Measurements from ENCODE around the gene FILIP1.
"Not testable (repeated sequence)": the region's sequence is repeated elsewhere in the genome, so short reads cannot be mapped to it uniquely, and the experiment has no call there.

The FILIP1 gene

DNA sequence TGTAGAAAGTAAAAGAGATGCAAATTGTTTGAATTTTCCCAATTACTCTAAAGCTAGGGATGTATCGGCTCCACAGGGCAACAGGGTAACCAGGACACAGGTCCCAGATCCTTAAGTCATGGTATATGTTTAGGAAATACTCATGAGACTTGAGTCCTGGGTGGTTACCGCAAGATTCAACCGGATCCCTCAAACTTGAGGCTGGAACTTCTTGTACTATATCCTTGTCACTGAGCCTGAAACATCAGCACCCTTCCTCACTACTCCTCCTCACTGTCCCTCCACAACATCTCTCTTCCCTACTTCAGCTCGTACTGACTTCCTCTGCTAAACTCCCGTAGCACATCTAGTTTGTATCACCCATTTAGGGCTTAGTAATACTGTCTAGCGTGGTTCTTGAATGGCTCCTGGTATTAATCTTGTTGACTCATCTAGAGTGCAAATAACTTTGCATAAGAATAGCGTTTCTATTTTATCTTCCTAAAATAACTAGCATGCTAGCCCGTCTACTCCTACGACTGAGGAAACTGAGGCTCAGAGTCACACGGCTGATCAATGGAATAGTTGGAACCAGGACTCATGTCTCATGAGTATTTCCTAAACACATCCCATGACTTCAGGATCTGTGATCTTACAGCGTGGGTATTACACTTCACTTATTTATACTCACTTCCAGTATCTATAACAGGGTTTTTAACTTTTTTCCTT lies 72.1 kb downstream of the FILIP1 start:
- no peak for DNase-seq (ENCODE audit: low spot score)

DNA sequence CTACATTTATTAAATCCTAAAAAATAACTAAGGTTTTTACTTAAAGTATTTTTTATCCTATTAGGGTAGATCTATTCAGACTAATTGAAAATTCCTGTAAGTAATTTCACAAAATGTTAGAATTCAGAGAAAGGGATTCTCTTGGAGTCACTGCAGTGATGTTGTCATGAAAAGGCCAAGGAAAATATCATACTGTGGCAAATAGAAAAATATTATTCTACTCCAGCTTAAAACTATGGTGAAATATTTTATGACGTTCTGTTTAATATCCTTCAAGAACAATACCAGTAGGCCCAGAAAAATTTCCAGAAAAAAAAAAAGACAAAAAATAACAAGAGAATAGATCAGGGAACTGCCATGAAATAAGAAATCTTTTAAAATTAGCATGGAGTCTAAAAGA lies 73.6 kb downstream of the FILIP1 start:
- no peak for DNase-seq (ENCODE audit: low spot score)

DNA sequence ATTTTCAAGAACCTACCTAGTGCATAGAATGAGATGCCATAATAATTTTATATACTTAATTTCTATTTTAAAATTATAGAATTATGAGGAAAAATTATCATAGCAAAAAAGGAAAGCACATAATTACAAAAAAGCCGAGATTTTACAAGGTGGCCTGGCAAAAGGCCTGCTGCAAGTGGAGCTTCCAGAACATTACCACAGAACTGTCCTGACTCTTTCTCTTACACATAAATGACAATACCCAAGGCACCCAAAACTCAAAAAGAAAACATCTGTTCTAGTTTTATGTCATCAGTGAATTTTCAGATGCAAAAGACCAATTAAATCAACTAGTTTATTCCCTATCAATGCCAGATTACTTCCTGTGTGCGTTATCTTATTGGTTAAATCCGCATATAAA lies 74.2 kb downstream of the FILIP1 start:
- no peak for DNase-seq (ENCODE audit: low spot score)

DNA sequence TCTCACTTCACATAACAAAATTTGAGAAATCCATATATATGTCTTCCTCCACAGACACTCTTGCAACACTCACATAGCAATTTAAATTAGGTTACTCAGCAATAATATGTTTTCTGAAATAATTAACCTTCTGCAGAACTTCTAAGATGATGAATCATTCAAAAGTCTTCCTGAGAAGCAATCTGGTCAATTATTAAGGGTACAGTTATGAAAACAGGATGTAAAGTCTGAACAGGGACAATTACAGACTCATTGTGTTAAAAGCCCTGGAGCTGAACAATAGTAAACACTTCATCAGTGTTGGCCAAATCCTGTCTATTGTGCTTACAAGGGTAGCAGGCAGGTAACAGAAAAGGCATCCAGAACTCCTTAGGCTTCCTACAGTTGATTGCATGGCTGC lies 75.4 kb downstream of the FILIP1 start:
- no peak for DNase-seq (ENCODE audit: low spot score)

DNA sequence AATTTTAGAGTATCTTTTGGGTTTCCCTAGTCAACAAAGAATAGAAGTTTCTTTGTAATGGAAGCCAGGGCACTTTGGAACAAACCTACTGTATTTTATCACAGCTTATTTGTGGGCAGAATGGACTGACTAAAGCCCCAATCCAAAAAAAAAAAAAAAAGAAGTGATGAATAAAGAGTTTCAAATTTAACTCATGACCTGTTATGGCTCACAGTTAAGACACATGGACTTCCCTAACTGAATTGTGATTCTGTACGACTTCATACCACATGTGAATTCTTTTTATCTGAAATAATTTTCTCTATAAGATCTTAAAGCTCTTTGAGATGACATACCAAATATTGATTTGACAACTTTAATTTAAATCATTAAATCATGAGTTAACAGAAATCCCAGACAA lies 77.2 kb downstream of the FILIP1 start:
- no peak for DNase-seq (ENCODE audit: low spot score)

DNA sequence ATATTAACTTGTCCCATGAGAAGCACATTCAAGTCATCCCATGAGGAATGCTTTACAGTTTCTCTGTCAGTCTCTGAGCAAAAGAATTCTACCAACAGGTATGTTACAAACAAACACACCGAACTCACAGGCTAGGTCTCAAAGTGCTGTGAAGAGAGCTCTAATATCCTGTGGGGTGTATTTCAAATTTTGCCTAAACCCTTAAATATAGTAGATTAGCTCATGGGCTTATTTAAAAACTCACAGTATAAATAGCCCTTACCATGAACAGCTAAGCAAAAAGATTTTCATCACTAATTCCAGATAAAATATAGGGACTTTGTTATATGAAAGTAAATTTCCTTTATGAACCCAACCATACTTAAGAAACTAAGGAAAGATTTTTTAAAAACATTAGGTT lies 77.8 kb downstream of the FILIP1 start:
- DNase-seq (ENCODE audit: low spot score) = no peak

DNA sequence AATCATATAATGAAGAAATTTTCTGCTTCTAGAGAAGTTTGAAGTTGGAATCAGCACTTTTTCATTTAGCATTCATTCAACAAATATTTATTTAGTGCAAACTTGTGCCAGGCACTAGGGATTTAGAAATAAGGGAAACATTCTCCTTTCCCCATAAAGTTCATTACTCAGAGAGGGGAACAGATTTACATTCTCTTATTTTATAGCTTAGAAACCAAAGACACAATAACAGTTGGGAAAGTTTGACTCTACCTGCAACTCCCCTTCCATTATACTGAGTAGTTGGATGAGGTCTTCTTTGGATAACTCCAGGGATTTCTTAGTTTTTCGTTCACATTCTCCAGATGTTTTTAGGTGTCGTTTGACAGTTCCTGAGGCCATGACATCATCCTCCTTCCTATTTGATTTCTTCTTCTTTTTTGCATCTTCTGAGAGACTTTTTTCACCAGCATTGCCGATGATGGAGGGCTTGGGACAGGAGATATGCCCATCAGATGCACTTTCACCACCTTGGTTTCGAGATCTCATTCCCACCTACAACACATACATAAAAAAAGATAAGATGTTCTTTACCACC lies 79.1 kb downstream of the FILIP1 start:
- DNase-seq (ENCODE audit: low spot score) = no peak

DNA sequence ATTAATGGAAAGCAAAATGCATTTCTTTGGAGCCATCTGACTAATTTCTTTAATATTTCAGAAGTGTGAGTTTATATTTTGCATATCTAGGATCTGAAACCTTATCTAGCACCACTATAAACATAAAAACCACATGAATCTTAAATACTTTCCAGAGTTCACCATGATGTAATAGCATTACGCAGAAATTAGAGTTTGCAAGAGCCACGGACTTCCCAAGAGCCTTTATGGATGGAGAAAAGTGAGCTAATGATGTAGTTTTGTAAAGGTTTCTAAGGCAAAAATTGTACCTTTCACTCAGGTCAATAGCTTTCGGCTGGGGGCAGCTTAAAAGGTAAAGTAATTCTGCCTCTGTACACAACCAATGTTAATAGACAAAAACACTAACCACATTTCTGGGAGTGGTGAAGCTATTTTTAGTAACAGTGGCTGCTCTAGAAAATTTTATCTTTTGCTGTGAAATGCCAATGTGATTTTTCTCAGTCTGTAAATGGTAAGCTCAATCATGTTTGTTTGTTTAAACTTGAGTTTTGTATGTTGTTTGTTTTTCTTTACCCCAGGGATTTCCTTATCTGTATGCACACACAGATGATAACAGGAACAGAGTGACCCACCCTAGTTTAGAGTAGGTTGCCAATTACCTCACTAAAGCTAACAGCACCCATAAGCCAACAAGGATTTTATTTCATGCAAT lies 80.5 kb downstream of the FILIP1 start:
- DNase-seq (ENCODE audit: low spot score) = no peak

DNA sequence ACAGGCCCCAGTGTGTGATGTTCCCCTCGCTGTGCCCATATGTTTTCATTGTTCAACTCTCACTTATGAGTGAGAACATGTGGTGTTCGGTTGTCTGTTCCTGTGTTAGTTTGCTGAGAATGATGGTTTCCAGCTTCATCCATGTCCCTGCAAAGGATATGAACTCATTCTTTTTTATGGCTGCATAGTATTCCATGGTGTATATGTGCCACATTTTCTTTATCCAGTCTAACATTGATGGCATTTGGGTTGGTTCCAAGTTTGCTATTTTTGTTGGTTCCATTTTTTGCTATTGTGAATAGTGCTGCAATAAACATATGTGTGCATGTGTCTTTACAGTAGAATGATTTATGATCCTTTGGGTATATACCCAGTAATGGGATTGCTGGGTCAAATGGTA lies 83.0 kb downstream of the FILIP1 start:
- not testable (repeated sequence) for DNase-seq (ENCODE audit: low spot score)

DNA sequence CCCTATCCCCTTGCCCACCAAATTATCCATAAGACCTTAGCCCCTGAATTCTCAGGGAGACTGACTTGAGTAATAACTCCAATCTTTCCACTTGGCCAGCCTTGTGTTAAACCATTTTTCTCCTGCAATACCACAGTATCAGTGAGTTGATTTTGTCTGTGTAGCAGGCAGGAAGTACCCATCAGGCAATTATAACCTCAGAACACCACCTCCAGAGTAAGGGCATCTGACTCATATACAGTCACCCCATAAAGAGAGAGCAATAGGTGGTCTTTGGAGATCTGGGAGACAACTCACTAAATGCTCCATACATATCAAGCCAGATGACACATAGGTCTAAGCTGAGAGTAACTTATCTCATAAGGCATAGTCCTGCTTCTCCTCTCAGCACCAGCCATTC lies 83.7 kb downstream of the FILIP1 start:
- DNase-seq (ENCODE audit: low spot score) = no peak

DNA sequence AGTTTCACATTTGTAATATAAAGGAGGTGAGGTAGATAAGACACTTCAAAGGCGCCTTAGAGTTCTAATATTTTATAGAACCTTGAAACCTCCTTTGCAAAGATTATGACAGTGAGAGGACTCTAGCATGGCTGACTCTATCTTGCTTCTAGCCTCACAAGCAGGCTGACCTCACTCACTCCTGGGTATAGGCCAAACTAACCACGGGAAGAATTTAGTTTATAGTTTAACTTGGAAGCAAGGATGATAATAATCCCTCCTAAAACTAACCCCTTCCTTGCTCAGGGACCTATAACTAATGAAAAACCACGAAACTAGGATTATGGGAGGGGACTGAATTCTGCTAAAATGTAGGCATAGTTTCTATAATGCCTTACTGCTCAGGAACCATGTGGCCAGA lies 84.3 kb downstream of the FILIP1 start:
- no peak for DNase-seq (ENCODE audit: low spot score)

DNA sequence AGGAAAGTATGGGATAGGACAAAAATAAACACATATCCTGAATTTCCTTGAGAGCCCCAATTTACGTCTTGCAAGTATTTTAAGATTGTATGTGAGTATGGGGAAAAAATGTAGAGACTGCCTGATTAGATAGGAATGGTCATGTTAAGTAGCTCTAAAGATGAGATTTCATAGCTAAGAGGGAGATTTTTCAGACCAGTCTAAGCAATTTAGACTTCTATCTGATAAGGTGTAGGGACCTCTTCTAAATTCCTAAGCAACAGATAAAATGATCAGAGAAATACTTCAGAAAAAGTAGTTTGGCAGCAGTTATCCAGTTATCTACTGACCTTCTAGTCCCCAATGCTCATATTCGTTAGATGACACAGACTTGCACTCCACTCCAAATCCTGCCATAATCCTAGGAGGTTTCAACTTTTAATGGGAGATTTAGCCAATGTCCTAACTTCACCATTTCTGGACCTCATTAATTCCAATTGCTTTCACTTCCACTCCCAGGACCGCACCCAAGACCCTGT lies 90.0 kb downstream of the FILIP1 start:
- DNase-seq (ENCODE audit: low spot score) = no peak

DNA sequence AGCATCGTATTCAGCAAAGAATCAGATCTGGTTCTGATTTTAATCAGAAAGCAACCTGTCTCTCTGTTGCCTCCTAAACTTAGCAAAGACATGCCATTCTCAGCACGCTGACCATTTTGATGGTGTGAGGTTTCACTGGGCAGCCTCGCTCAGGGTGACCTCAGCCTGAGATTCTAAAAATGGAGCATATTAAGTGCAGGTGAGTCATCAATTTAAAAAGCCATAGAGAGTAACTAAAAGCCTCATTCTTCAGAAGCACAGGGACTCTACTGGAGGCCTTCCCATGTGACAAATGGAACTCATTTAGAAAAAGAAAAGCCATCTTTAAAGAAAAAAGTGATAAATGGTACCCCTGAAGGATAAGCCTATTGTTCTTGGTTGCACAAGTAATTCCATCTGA lies 91.3 kb downstream of the FILIP1 start:
- DNase-seq (ENCODE audit: low spot score) = peak; percentile 52

DNA sequence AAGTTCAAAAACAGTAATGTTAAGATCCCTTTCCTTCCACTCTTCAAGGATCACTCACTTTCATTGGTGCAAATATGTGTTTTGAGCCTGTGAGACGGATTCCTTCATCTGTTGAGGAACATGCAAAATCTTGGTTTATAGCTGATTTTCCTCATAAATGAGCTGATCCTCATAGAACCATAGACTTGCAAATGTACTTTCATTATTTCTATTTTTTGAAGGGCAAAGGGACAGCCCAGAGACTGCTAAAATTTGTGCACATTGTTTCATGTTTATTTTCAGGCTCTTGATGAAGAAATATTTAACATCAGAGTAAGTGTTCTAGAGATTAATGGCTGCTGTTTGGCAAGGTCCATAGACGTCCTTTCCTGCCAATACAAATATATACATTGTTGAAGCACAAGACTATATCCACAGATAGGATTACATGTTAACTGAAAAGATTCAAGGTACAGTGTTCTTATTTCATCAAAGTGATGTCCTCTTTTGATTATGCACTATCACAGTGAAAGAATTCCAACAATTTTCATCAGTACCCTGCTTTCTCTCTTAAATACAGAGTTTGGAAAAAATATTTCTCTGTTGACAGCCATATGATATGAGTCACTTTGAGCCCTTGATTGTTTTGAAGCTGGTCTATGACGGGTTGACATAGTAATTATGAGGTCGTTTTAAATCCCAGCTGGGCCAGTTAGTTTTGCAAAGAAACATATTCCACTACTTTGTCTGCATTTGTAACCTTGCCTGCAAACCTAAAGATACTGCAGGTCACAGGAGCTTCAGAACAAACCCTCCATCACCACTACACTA lies 95.7 kb downstream of the FILIP1 start:
- DNase-seq (ENCODE audit: low spot score) = no peak

DNA sequence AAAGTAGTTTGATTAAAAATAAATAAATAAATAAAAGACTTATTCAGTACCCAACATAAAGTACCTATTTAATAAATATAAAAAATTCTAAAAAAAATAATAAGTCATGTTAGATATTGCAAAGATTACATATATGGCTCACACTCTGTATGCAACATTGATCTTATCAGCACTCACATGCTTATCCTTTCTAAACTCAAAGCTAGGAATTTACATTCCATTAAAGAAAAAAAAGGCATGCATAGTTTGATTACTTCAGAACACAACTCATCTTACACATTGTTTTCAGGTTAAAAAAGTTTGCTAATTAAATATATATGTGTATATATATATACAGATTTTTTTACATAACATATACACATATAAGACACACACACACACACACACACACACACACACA lies 96.4 kb downstream of the FILIP1 start:
- DNase-seq (ENCODE audit: low spot score) = no peak

DNA sequence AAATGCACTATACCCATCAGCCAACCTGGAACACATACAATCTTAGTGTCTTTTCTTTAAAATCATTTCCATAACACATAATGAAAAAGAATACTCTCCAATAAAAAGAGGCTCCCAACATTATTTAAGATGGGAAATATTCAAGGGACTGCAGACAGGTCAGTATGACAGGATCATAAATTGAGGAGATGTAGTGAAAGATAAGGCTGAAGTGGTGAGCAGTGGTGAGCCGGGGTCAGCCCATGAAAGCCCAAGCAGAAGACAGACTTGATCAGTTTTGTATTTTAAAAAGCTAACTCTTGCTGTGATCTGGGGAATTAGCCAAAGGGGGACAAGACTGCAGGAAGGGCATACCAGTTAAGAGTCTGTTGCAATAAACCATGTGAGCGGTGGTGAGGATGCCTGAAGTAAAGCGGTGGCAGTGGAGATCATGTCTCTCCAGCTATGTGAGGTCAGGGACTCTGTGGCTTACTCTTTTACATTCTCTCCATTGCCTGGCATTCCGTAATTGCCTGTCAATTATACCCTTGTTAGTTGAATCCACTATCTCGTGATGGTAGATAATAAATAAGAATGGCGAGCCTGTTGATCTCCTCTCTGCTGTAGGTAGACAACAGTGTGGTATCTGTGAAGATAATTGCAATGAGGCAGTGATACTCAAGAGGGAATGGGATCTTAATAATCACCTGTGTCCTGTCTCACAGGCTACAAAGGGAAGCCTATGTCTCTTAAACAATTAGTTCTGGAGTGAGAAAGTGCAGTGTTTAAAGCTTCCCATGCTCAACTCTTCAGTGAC lies 97.4 kb downstream of the FILIP1 start:
- DNase-seq (ENCODE audit: low spot score) = no peak

DNA sequence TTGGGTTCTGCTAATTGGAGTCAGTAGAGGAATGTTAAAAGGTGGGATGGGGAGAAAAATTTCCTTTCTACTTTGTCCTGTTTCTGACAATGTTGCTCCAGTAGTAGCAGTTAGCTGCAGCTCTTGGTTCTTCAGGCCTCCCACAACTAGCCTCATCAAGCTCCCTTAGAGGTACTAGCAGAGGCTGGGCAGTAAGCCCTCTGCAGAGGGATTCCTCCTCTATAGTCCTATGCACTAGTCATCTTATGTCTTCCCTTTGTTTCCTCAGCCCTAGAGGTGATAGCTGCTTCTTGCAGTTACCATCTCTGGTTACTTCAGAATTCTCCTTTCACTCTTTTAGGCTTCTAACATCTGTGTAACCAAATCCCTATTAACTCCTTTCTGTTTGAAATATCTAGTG lies 99.8 kb downstream of the FILIP1 start:
- DNase-seq (ENCODE audit: low spot score) = no peak

DNA sequence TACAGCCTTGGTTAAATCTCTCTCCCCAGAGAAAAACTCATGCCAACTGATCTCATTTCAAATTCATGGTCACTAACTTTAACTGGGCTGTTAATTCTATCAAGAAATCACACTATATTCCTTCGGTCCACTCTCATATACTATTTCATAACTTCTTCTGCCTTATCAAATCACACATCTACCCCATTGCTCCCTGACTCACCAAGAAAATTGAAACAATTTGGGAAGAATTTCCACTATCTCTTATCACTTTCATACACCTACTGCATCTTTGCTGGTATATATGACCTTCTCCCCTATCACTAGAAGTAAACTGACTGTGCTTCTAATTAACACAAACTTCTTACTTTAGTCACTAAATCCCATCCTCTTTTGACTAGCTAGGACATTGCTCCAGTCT lies 102.3 kb downstream of the FILIP1 start:
- no peak for DNase-seq (ENCODE audit: low spot score)

DNA sequence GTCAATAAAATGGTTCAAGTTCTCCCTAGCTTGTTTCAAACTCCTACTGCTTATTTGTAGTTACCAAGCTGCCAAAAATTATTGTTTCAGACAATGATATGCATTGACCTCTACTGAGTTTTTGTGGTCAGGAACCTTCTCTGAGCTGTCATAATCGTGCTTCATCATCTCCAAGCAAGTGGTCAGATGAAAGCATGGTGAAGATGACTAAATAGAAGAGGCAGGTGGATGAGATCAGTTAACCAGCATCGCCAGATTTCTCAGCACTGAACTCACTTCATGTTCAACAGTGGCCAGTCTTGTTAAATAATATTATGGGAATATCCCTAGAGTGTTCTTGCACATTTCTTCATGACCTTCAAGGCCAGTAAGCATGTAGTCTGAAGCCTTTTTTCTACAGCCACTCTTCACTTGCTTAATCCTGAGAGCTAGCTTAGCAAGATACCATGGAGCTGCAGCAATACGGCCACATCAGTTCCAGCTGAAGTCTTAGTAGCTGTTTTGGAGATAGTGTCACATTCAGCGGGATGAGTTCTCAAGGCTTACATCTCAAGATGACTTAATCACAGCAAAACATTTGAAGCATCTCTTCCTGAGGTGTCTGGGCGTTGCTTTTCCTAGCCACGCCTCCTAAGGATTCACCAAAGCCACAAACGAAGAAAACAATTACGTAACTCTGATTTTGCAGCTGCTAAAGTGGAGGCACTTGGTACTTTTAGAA lies 107.4 kb downstream of the FILIP1 start:
- peak; percentile 8 for DNase-seq (ENCODE audit: low spot score)

DNA sequence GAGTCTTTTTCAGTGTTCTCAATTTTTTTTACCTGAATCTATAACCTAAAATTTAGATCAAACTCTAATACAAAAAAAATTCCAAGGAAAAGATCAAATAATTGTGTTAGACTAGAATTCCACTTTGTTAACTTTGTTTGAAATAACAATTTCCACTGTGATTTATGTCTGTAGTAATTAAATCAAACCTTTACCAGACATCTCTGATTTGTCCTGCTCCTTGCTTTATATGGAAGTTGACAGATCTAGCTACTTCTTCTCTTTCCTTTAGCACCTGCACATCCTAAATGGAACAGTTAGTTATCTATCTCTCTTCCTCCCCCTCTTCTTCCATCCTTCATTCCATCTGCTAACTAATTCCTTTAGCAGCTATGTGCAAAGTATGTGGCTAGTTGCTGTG lies 109.5 kb downstream of the FILIP1 start:
- DNase-seq (ENCODE audit: low spot score) = no peak

DNA sequence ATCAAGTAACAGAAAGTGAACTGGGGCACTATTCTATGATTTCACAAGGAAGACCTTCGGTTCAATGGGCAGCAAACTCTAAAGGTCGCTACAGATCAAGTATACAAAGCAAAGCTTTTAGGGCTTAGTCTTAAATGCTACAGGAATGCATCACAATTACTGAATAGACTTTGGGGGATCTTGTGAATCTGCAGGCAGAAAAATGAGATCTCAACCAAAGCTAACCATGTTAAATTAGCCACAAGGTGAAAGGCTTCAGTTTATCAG lies 111.0 kb downstream of the FILIP1 start:
- DNase-seq (ENCODE audit: low spot score) = no peak
